HG03039 (cell line): ENCODE results near the gene TAX1BP1.
"Not testable (repeated sequence)": the region's sequence is repeated elsewhere in the genome, so short reads cannot be mapped to it uniquely, and the experiment has no call there.

ENCODE experiments used
- ATAC-seq: cut with Tn5 transposase; IDR thresholded peaks from one replicate; pipeline ENCODE4 v1.9.1; 2021; ENCODE audit warnings: mild to moderate bottlenecking, moderate library complexity; ENCODE audit not compliant: unreplicated experiment

Gene TAX1BP1

DNA sequence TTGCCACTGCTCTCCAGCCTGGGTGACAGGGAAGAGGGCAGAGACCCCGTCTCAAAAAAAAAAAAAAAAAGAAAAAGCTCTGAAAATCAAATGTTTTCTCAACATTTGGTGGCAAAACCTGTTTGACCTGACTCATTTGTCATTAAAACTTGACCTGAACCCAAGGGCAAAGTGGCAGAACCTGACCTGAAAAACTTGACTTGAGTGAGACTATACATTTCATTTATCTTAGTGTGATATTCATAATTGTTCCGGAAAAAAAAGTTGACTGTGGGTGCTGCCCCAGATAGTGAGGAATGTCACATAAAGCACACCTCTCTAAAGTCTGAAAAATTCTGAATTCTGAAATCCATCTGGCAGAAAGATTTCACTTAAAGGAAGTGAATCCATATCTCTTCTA, 2.3 kb upstream of the TAX1BP1 start:
- no peak for ATAC-seq

DNA sequence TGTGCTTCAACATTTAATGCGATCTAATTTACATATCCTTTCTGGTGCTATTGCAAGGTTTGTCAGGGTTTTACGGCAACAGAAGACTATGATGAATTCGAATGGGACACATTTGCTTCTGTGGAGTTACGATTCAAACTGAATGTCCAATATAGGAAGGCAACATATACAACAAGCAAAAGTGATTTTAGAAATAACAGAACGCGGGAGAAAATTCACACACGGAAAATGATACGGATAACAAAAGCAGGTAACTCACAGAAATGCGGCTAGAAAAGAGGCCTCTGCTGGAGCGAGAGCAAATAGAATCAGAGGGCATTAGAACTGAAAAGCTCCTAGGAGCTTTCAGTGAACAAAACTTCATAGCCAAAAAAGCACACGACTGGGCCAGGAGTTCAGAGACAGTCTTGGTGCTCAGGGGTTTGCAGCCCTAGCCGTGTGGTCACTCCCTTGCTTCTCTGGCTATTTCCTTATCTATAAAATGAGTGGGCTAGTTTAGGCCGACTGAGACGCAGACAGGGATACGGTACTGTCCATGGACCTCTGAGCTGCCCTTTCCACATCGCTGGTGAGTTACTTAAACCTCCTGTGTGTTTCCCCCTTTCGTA, 557 bp upstream of the TAX1BP1 start:
- peak; percentile 26 for ATAC-seq

DNA sequence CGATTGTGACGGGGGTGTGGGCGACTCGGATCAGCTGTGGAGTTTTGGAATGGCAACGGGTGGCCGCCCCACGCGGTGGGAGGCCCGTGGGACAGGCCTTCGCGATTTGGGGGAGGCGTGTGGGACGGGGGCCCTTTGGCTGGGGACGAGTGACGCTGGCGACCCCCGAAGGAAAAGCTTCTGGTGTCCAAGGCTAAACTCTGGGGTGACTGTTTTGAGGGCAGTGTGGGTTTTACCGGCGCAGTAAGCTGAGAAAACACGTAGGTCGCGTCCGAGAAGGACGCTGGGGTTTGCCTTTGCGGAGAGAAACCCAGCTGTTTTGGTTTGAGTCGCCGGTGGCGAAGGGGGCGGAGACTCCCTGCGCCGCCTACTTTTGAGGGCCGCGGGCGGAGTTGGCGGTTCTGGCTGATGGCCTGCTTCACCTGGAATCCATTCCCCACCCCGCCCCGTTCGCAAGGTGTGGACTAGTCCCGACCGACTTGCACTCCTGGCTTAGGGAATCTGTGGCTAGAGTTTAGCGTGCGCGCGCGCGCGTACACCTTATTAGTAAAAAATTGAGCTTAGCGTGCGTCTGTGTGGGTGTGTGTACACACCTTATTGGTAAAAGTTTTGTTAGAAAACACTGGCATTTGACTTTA, 606 bp downstream of the TAX1BP1 start:
- ATAC-seq = peak; percentile 69

DNA sequence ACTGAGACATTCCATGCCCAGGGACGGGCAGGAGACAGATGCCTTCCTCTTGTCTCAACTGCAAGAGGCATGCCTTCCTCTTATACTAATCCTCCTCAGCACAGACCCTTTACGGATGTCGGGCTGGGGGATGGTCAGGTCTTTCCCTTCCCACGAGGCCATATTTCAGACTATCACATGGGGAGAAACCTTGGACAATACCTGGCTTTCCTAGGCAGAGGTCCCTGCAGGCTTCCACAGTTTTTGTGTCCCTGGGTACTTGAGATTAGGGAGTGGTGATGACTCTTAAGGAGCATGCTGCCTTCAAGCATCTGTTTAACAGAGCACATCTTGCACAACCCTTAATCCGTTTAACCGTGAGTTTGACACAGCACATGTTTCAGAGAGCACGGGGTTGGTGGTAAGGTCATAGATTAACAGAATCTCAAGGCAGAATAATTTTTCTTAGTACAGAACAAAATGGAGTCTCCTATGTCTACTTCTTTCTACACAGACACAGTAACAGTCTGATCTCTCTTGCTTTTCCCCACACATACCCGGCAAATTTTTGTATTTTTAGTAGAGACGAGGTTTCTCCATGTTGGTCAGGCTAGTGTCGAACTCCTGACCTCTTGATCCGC, 2.2 kb downstream of the TAX1BP1 start:
- not testable (repeated sequence) for ATAC-seq

DNA sequence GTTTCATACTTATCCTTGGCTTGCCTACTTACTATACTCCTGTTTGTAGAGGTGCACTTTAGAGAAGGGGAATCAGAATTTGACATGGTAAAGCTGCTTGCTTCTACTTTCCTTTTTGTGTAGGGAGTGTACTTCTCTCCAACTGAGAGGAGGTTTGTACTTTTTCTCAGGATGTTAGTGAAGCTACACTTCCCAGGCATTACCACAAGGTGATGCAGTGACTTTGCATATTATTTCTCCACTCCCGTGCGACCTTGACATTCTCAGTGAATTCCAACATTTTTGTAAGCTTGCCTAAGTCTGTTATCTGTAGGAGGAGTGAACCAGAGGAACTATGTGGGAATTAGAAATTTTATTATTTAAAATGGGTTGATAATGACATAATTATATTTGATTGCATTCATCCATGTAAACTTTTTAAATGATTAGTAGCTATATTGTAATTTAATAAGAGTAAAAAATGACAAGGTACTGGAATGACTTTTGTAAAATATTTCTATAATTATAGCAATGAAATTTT, 5.2 kb downstream of the TAX1BP1 start:
- no peak for ATAC-seq

DNA sequence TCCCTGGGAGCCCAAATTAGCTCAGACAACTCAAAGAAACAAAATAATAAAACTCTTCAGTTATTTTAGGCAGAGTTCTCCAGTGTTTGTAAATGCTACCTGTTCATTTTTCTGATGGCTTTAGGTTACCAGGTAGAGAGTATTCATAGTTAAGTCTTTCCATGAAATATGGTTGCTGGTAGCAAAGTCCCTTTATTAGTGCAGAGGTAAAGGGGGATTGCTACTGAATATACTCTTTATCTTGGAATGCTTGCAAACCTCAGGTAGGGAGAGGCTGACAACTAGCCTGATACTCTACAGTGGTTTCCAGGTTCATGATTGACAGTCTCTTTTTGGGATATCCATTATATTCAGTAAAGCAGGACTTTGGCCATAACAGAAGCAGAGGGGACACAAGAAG, 6.5 kb downstream of the TAX1BP1 start:
- no peak for ATAC-seq

DNA sequence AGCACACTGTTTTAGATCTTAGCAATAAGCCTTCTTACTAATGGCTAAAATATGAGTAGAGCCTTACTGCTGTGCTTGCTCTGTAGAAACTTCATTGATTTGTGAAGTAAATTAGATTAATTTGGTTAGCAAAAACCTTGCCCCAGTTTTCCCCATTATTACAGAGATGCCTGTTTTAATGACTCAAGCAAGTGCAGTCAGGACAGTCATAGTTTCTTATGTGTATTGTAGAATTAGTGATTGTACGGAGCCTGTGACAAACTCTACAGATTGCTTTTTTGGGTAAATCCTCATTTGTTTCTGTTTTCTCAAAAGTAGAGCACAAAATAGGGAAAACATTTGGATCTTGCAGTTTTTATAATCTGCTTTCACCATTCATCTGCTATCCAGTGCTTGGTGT, 7.0 kb downstream of the TAX1BP1 start:
- ATAC-seq = no peak

DNA sequence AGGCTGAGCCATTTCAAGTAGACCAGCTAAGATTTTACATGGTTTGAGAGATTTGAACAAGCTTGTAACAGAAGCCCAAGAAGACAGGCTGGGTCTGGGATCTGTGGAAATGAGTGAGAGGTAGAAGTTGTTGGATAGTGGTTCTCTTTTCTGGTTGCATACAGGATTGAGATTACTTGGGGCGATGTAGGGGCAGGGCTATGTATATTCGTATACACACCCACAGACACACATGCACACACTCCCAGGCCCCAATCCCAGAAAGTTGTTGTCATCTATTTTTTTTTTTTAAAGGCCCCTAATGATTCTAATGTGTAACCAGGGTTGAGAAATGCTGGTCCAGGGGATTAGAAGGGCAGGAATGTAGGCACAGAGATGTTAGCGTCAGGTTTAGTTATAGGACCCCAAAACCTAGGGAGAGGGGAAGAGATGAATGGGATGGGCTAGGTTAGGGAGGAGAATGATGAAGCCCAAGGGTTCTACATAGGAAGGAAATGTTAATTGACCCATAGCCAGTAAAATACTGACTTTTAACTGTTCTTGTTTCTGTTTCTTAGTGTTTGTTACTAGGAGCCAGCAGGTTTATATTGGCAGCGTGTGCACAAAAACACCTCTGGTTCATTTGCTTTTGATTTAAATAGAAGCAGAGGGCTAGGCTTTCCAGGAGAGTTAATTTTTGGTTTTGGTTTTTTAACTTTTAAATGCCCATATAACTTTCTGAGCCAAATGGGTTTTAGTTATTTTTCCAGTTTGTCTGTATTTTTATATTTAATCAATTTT, 7.8 kb downstream of the TAX1BP1 start:
- no peak for ATAC-seq

DNA sequence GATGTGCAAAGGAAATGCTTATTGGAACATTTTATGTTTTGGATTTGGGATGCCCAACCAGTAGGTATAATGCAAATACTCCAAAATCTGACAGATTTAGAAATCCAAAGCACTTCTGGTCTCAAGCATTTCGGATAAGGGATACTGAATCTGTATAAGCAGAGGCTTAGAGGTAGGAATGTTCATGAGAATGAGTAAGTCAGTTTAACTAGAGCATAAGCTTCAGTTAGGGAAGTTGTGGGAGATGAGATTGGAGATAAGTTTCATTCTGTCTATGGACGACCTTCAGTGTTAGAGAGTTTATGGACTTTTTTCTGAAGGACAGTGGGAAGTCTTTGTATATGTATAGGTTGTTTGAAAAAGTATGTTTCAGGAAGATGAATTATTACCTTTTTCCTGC, 10.4 kb downstream of the TAX1BP1 start:
- ATAC-seq = no peak

DNA sequence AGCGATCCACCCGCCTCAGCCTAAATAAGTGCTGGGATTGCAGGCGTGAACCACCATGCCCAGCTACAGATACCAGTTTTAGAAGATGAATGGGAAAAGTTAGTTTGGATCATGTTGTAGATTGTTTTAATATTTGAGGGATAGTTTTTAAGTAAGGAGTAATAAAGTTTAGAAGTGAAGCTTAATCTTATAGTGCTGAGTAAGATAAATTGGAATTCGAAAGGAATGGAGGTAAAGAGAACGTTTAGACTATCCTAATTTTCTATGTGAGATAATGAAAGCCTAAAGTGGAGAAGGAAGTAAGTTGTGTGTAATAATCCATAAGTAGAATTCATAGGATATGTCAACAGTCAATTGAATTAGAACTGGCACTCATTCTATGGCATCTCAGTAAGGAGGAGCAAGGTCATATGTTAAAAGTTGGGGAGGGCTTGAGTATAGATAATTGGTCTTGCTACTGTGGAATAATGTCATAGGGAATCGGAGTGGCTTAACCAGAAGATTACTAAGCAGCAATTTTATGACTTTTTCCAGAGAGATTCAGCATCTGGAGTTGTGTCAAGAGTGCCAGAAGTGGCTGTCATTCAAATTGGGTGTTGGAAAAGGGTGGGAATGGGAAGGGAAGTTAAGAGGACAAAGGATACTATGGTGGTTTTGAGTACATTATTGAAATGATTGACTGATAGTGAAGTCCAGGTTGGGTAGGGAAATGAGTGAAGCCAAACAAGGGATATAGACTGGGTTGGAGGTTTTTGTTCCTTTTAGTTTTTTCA, 12.1 kb downstream of the TAX1BP1 start:
- ATAC-seq = no peak

DNA sequence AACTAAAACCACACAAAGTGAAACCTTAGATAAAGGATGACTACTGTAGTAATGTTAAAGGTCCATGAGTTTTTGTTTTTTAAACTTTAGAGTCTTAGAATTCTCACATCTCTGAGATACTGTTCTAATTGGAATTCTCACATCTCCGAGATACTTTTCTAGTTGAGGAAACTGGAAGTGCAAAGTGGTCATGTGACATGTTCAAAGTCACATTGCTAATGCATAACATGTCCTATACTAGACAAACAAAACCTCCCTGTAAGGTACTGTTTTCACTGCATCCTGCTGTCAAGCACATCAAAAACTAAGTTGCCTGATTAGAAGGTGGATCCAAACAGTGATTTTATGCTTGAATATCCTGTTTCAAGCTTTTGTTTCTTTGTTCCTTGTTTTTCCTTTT, 13.9 kb downstream of the TAX1BP1 start:
- no peak for ATAC-seq

DNA sequence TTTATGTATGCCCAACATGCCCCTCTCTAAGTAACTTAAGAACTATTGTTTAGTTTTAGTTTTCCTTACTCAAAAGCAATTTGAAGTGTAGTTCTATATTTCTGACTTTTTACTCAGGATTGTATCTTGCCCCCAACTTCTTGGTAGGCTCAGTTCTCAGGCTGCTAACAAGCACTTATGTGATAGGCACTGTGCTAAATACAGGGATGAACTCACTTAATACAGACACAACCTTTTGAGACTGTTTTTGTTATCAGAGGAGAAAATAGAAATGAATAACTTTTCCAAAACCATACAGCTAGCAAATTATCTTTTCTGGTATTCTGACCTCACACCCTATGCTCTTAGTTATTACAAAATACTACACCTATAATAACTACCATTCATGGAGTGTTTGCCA, 16.3 kb downstream of the TAX1BP1 start:
- ATAC-seq = no peak

DNA sequence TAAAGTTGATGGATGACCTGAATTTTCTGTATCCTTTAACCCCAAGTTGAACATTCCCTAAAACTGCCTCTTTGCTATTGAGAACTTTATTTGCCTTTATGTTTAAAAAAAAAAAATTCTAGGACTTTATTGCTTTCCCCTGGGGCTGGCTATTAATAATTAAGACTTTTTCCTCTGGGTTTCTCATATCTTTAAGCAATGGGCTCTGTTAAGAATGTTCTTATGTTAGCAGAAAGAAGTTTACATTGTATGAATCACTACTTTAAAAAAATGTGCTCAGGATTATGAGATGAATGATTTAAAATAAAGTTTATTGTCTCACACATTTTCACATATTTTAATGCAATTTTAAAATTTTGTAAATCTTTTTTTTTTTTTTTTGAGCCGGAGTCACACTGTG, 19.5 kb downstream of the TAX1BP1 start:
- no peak for ATAC-seq

DNA sequence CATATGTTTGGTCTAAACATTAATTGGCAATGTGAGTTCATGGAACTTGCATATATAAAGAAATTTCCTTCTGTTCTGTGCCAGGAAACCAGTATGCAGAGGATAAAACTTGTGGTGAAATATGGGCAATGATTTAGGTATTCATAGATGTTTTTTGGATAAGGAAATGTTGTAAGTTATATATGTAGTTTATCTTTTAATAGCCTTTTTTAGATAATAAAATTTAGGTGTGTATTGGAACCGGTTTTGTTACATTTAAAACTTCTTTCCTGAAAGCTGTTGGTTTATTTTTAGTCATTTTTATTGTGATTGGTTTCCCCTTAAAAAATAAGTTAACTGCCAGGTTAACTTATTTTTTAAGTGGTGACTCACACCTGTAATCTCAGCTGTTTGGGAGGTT, 22.1 kb downstream of the TAX1BP1 start:
- no peak for ATAC-seq

DNA sequence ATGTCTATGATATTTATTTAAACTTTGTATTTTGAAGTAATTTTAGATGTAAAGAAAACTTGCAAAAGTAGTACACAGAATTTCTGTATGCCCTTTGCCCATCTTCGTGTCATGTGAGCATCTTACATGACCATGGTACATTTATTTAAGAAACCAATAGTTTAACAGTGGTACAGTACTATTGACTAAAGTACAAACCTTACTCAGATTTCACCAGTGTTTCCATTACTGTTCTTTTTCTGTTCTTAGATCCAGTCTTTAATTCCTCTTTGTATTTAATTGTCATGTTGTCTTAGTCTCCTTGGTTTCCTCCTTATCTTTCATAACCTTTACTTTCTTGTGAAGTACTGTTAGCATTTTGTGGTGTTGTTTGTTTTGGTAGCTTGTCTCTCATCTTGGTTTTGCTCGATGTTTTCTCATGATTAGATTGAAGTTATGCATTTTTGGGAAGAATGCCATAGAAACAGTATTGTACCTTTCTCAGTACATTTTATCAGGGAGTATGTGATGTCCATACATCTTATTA, 24.1 kb downstream of the TAX1BP1 start:
- no peak for ATAC-seq

DNA sequence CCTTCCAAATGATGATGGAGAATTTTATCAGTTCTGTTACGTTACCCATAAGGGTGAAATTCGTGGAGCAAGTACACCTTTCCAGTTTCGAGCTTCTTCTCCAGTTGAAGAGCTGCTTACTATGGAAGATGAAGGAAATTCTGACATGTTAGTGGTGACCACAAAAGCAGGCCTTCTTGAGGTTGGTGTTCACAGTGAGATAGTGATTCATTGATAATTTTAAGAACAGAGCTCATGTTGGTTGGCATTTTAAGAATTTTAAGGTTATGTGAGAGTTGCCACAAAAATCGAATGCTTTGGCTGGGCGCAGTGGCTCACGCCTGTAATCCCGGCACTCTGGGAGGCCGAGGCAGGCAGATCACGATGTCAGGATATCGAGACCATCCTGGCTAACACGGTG, 25.9 kb downstream of the TAX1BP1 start:
- ATAC-seq = no peak

DNA sequence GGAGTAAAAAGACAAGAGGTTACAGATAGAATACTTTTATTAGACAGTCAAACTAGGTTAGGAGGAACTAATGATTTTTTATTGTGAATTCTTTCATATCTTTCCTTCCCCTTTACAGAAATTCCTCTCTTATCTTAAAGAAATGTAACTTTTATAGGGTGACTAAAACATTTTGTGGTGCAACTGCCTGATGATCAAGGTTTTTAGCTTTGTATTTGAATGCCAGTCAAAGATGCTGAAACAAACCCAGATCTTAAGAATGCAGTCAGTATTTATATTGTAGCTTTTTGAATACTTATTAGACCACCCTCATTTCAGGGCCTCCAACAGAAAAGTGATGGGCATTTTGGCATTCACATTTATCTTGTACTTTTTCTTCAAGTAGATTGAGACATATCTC, 27.4 kb downstream of the TAX1BP1 start:
- ATAC-seq = no peak

DNA sequence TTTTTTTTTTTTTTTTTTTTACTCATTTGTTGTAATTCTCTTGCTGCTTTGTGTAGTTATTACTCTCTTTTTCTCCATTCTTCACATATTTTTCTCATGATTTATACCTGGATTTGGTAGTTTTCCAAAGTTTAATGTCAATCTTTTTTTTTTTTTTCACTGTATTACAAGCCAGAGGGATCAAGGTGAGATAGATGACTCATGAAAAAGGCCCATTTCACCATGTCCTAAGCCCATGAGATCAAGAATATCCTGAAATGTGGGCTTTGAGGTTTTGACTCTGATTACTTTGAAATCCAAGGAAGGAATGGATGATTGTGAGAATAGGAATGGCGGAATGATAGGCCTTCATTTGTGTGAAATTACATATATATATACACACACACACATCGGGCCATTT, 31.1 kb downstream of the TAX1BP1 start:
- no peak for ATAC-seq

DNA sequence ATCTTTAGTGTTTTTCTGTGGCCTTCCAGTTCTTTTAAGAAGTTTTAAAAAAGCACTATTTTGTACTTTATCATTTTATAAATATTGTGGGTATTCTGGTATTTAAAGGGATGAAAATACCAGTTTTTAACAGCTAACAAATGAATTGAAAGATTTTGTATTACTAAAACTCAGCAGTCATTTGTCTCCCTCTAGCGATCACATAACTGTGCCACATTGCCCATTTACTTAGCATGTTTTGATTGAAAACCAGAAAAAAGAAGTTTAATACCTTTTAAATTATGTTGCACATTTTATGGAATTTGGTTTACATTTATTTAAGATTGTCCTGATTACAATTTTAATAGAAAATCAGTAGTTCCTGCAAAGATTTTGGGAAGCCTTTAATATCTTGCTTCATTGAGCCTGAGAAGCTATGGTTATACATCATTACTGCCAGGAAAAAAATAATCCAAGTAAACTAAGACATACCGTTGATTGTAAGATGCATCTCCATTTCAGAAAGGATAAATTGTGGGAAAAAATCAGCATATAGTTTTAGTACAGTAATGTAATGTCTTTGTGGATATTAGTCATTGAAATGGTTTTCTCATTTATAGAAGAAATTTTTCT, 34.9 kb downstream of the TAX1BP1 start:
- ATAC-seq = no peak

DNA sequence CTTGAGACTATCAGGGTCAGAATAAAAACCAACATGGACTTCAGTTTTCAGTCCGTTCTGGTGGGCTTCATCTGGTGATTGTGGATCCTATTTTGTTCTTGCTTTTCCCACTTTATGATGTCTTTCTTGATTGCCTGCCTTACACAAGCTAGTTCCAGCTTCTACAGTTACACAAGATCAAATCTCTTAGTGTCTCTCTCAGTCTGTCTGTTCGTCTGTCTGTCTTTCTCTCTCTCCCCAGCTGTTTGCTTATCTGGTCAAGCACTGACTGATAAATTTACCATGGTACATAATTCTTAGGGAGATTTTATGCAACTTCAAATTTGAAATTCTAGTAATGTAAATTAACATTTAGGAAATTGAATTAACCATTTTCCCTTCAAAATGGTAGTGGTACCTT, 35.8 kb downstream of the TAX1BP1 start:
- no peak for ATAC-seq
